ENCODE data around the gene EPS8L1.
"Not testable (repeated sequence)": the region's sequence is repeated elsewhere in the genome, so short reads cannot be mapped to it uniquely, and the experiment has no call there.

Gene EPS8L1

GRCh38 chr19:55075371-55075998 is at the start of gene EPS8L1:
Gene EPS8L1 (plus strand): TSS chr19:55075869. CDS start chr19:55076445, 576 bp downstream.
- no peak for DNase-seq (ENCODE audit: low read depth in 2 of 2)

DNA sequence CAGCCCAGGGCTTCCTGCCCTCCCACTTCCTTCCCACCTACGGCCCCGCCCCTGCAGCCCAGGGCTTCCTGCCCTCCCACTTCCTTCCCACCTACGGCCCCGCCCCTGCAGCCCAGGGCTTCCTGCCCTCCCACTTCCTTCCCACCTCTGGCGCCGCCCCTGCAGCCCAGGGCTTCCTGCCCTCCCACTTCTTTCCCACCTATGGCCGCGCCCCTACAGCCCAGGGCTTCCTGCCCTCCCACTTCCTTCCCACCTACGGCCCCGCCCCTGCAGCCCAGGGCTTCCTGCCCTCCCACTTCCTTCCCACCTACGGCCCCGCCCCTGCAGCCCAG is 48.6 kb upstream of the EPS8L1 start:
- DNase-seq (ENCODE audit: low read depth in 2 of 2), result not testable (repeated sequence)

DNA sequence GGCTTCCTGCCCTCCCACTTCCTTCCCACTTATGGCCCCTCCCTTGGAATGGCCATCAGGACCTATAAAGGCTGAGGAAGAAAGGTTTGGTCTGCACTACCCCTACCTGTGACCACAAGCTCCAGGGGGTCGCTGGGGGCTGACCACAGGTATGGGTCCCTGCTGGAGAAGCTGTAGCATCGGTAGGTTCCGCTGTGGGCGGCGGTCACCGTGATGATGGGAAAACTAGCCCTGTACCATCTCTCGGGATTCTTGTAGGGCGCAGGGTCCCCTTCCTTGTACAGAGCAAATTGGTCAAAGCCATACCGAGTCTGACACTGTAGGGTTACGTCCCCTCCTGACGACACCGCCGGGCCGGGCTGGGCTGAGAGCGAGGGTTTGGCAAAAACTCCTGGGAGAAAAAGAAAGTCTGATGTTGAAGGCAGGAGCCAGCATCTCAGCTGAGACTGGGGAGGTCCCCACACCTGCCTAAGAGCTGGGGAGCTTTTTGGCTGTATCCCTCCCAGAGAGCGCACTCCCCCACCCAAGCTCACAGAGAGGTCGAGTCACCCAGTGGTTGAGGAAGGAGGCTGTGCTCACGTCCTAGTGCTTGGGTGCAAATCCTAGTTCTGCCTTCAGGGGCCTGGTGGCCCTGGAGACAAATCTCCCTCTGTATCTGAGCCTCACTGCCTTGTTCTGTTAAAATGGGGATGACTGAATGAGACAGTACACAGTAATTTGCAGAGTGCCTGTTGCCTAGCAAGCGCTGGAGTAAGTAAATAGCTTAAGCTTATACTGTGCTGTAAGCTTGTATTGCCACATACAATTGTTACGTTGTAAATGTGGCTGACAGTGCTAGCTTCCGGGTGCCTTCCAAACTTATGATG is 48.0 kb upstream of the EPS8L1 start:
- no peak for DNase-seq (ENCODE audit: low read depth in 2 of 2)

GRCh38 chr19:55028757-55029156 is 46.9 kb upstream of the EPS8L1 start:
- no peak for DNase-seq (ENCODE audit: low read depth in 2 of 2)

GRCh38 chr19:55031178-55031577 is 44.5 kb upstream of the EPS8L1 start:
- no peak for DNase-seq (ENCODE audit: low read depth in 2 of 2)

DNA sequence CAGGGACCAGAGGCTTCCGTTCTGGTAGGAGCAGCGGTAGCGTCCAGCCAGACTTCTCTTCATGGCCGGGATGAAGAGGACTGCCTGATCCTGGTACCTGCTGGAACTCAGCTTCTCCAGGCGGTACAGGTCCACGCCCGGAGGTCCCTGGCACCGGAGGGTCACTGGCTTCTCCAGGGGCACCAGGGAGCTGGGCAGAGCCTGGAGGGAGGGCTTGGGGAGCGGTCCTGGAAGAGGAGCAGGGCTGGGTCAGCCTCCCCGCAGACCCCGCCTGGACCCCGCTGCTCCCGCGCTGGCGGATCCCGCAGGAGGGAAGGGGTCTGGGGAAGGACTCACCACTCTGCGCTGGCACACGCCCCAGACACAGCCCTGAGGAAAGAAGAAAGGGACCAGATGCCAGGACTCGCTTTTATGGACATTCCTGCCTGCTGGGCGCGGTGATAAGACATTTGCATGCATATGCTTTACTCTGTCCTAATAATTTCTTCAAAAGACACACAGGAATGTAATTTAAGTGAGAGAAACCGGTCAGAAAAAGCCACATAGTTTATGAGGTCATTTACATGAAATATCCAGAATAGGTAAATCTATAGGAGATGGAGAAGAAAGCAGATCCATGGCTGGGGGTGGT is 43.4 kb upstream of the EPS8L1 start:
- no peak for DNase-seq (ENCODE audit: low read depth in 2 of 2)

DNA sequence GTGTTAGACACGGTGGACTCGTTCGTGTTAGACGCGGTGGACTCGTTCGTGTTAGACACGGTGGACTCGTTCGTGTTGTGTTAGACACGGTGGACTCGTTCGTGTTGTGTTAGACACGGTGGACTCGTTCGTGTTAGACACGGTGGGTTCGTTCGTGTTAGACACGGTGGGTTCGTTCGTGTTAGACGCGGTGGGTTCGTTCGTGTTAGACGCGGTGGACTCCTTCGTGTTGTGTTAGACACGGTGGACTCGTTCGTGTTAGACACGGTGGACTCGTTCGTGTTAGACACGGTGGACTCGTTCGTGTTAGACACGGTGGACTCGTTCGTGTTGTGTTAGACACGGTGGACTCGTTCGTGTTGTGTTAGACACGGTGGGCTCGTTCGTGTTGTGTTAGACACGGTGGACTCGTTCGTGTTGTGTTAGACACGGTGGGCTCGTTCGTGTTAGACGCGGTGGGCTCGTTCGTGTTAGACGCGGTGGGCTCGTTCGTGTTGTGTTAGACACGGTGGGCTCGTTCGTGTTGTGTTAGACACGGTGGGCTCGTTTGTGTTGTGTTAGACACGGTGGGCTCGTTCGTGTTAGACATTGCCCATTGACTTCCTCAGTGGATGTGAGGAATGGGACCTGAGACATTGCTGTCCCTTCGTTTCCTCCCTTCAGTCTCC is 42.6 kb upstream of the EPS8L1 start:
- not testable (repeated sequence) for DNase-seq (ENCODE audit: low read depth in 2 of 2)

- DNase-seq (ENCODE audit: low read depth in 2 of 2), result no peak
Measured at GRCh38 chr19:55034751-55035150, 40.9 kb upstream of the EPS8L1 start.

- DNase-seq (ENCODE audit: low read depth in 2 of 2), result no peak
Measured at GRCh38 chr19:55036058-55036457, 39.6 kb upstream of the EPS8L1 start.

DNA sequence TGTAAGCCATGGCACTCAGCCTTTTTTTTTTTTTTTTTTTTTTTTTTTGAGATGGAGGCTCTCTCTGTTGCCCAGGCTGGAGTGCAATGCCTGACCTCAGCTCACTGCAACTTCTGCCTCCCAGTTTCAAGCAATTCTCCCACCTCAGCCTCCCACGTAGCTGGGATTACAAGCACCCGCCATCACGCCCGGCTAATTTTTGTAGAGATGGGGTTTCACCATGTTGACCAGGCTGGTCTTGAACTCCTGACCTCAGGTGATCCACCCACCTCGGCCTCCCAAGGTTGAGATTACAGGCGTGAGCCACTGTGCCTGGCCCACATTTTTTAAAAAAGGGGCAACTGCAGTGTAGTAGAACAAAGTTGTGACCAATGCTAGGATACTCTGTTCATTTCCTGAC is 38.1 kb upstream of the EPS8L1 start:
- DNase-seq (ENCODE audit: low read depth in 2 of 2), result not testable (repeated sequence)

DNA sequence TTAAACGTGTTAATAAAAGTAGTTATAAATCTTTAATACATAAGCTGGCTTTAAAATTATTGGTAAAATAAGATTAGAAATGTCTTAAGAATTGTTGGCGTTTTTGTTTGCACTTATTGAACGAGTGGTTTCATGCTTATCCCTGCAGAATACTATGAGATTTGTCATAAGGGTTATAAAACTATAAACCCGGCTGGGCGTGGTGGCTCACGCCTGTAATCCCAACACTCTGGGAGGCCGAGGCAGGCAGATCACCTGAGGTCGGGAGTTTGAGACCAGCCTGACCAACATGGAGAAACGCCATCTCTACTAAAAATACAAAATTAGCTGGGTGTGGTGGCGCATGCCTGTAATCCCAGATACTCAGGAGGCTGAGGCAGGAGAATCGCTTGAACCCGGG is 35.0 kb upstream of the EPS8L1 start:
- DNase-seq (ENCODE audit: low read depth in 2 of 2), result not testable (repeated sequence)

DNA sequence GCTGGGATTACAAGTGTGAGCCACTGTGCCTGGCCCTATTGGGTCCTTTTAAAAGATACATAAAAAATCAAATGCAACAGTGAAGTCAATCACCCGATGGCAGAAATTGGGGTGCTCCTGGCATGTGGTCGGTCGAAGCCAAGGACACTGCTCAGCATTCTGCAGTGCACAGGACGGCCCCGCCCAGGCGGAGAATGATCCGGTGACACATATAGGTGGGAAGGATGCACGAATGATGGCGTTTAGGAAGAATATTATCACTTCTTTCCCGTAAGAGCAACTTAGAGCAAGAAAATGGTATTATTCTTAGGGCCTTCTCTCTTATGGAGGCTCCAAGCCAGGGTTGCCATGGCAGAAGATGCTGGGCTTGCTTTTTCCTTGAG is 34.4 kb upstream of the EPS8L1 start:
- DNase-seq (ENCODE audit: low read depth in 2 of 2), result no peak

GRCh38 chr19:55041627-55042343 is 33.9 kb upstream of the EPS8L1 start:
- DNase-seq (ENCODE audit: low read depth in 2 of 2), result no peak

- DNase-seq (ENCODE audit: low read depth in 2 of 2), result no peak
Measured at GRCh38 chr19:55042344-55042678, 33.4 kb upstream of the EPS8L1 start.

DNA sequence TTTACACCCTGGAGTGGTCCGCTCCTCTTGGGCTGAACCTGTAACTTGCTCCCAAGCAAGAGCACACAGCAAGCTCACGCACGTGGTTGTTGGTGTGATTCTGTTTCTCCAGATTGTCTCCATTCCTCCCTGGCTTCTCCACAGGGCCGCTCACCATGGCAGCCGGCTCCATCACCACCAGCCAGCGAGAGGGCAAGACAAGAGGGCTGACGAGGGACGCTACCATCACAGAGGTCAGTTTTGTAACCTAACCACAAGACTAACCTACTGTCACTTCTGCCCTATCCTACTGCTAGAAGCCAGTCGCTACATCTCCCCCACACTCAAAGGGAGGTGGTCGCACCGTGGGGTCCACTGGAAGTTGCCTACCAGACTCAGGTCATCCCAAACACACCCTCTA is 33.0 kb upstream of the EPS8L1 start:
- no peak for DNase-seq (ENCODE audit: low read depth in 2 of 2)

GRCh38 chr19:55044286-55044685 is 31.4 kb upstream of the EPS8L1 start:
- no peak for DNase-seq (ENCODE audit: low read depth in 2 of 2)

GRCh38 chr19:55044771-55045716 is 30.6 kb upstream of the EPS8L1 start:
- DNase-seq (ENCODE audit: low read depth in 2 of 2), result no peak

- DNase-seq (ENCODE audit: low read depth in 2 of 2), result no peak
Measured at GRCh38 chr19:55046975-55047622, 28.6 kb upstream of the EPS8L1 start.

- no peak for DNase-seq (ENCODE audit: low read depth in 2 of 2)
Measured at GRCh38 chr19:55047951-55048350, 27.7 kb upstream of the EPS8L1 start.

DNA sequence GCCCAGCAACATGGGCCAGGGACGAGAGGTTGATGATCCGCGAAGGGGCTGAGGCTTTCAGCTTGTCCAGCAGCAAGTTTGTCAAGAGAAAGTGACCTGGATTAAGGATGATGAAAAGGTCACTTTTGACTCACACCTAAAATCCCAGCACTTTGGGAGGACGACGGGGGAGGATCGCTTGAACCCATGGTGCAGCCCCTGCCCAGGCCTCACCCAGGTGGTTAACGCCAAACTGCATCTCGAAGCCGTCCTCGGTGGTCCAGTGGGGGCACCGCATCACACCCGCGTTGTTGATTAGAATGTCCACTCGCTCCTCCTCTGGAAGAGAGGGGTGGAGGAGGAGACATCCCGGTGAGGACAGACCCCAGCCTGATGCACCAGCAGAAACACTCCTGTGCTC is 27.2 kb upstream of the EPS8L1 start:
- no peak for DNase-seq (ENCODE audit: low read depth in 2 of 2)
